NCI-H1092 treated with DMSO at 0.1 percent for 48 hours (cell line): ENCODE results near the gene ANXA4.

Experiments used
- DNase-seq: peaks from one replicate; lab custom pipeline; 2025; lab: John Stamatoyannopoulos, UW

The ANXA4 gene

GRCh38 chr2:69847068-69847828 is 105.3 kb downstream of the ANXA4 start:
- no peak for DNase-seq

GRCh38 chr2:69848186-69848790 is 106.4 kb downstream of the ANXA4 start:
- no peak for DNase-seq

GRCh38 chr2:69858261-69858660 is 116.3 kb downstream of the ANXA4 start:
- DNase-seq: no peak

GRCh38 chr2:69863298-69863697 is 121.4 kb downstream of the ANXA4 start:
- no peak for DNase-seq
